A549 (cell line): ENCODE measurements around the gene KCNJ9. TPM values are rescaled to one million over a fixed set of nuclear protein-coding genes. Genes with fewer than 3 reads are reported as not detected.

Experiments
- ATAC-seq, 2 experiments: fragments of 200-7000 bp in 1 of 2; fragments of >200 bp in 1 of 2; cut with Nextera tagmentation in 1 of 2; cut with Tn5 transposase in 1 of 2; 3 replicates each; pipeline versions ENCODE4 v1.8.0 to v1.9.1; 2018 to 2020; ENCODE audit warnings: mild to moderate bottlenecking in 1 of 2, moderate library complexity in 1 of 2
- CTCF ChIA-PET: fragments of 300-600 bp; sonication (Branson Sonifier 250); formaldehyde crosslinking; extraction: SDS; loops from one replicate; lab custom pipeline; 2021; ENCODE audit warnings: antibody characterized with exemption, inconsistent platforms; lab: Yijun Ruan, JAX
- POLR2A ChIA-PET: fragments of 350-600 bp; formaldehyde crosslinking; extraction: SDS; loops from one replicate; lab custom pipeline; 2021; ENCODE audit warnings: antibody characterized with exemption, inconsistent platforms; lab: Yijun Ruan, JAX
- DNase-seq, 2 experiments: peaks; one replicate each; pipeline versions ENCODE4 v3.0.0 to v3.0.0-alpha.2; 2011 to 2016; ENCODE audit warnings: low read depth in 1 of 2, low spot score in 1 of 2
- FAIRE-seq: peaks from 2 replicates; lab custom pipeline; 2011; peaks lifted over from hg19 to GRCh38; lab: Jason Lieb, UNC
- H3K27ac ChIP-seq, 2 experiments: fragments of >200 bp; sonication (Bioruptor Twin); formaldehyde crosslinking; 3 replicates each; pipeline ENCODE4 v1.5.1; 2016 to 2017
- H3K4me1 ChIP-seq: fragments of >200 bp; sonication (Bioruptor Twin); formaldehyde crosslinking; 3 replicates; pipeline ENCODE4 v1.6.1; 2016
- H3K4me2 ChIP-seq: fragments of >200 bp; sonication (Bioruptor Twin); formaldehyde crosslinking; 3 replicates; pipeline ENCODE4 v1.6.1; 2016
- H3K4me3 ChIP-seq: fragments of >200 bp; sonication (Bioruptor Twin); formaldehyde crosslinking; 3 replicates; pipeline ENCODE4 v1.5.1; 2016
- H3K9me3 ChIP-seq: fragments of >200 bp; sonication (Bioruptor Twin); formaldehyde crosslinking; 3 replicates; pipeline ENCODE4 v1.6.1; 2016
- BCL3 ChIP-seq: fragments of >200 bp; sonication (Bioruptor Twin); formaldehyde crosslinking; IDR thresholded peaks from 3 replicates; pipeline ENCODE4 v1.6.1; 2016
- ELK1 ChIP-seq: fragments of 150-350 bp; IDR thresholded peaks from 2 replicates; pipeline ENCODE4 v1.6.1; 2014; ENCODE audit warnings: low read depth, mild to moderate bottlenecking, low read length
- EP300 ChIP-seq, 2 experiments: fragments of >200 bp; sonication (Bioruptor Twin); formaldehyde crosslinking; IDR thresholded peaks; 2 replicates in 1 of 2; 3 replicates in 1 of 2; pipeline ENCODE4 v1.6.1; 2016 to 2017
- GATA3 ChIP-seq: IDR thresholded peaks from 2 replicates; pipeline ENCODE4 v1.6.1; 2012; ENCODE audit warnings: borderline replicate concordance
- HES2 ChIP-seq: fragments of >200 bp; sonication (Bioruptor Twin); formaldehyde crosslinking; IDR thresholded peaks from 2 replicates; pipeline ENCODE4 v1.6.1; 2016
- HMGXB4 ChIP-seq: fragments of 250-450 bp; sonication (Bioruptor Pico); IDR thresholded peaks from 2 replicates; pipeline ENCODE4 v1.5.0; 2021; ENCODE audit warnings: mild to moderate bottlenecking, moderate library complexity, borderline replicate concordance
- HOXB13 ChIP-seq: fragments of 250-450 bp; sonication (Bioruptor Pico); IDR thresholded peaks from 2 replicates; pipeline ENCODE4 v1.5.0; 2020; ENCODE audit warnings: low read depth, mild to moderate bottlenecking, moderate library complexity
- MAFK ChIP-seq: fragments of 450-650 bp; IDR thresholded peaks from 2 replicates; pipeline ENCODE4 v1.6.1; 2014; ENCODE audit not compliant: partially characterized antibody
- MAX ChIP-seq: IDR thresholded peaks from 2 replicates; pipeline ENCODE4 v1.6.1; 2012
- MAZ ChIP-seq: fragments of 150-350 bp; IDR thresholded peaks from 2 replicates; pipeline ENCODE4 v1.6.1; 2014; ENCODE audit warnings: antibody characterized with exemption, low read depth, low read length, borderline replicate concordance
- NPAS2 ChIP-seq: fragments of 250-450 bp; sonication (Bioruptor Pico); IDR thresholded peaks from 2 replicates; pipeline ENCODE4 v1.8.0; 2022; ENCODE audit warnings: mild to moderate bottlenecking, moderate library complexity, borderline replicate concordance
- NR3C1 ChIP-seq: fragments of >200 bp; sonication (Bioruptor Twin); formaldehyde crosslinking; IDR thresholded peaks from 3 replicates; pipeline ENCODE4 v1.6.1; 2017
- PHF8 ChIP-seq: fragments of 200-600 bp; sonication (generic); IDR thresholded peaks from 2 replicates; pipeline ENCODE4 v1.6.1; 2016; ENCODE audit warnings: low read depth, mild to moderate bottlenecking, antibody characterized with exemption, moderate library complexity, borderline replicate concordance
- POLR2A ChIP-seq: IDR thresholded peaks from 2 replicates; pipeline ENCODE4 v1.6.1; 2012; ENCODE audit warnings: mild to moderate bottlenecking, low read length
- RAD21 ChIP-seq, 2 experiments: fragments of >200 bp in 1 of 2; sonication (Bioruptor Twin) in 1 of 2; formaldehyde crosslinking in 1 of 2; IDR thresholded peaks in 1 of 2; conservative IDR thresholded peaks in 1 of 2; 2 replicates in 1 of 2; 3 replicates in 1 of 2; pipeline ENCODE4 v1.6.1; 2012 to 2018; ENCODE audit warnings: inconsistent platforms in 1 of 2
- REST ChIP-seq: fragments of 200-600 bp; sonication (generic); IDR thresholded peaks from 2 replicates; pipeline ENCODE4 v1.6.1; 2016; ENCODE audit warnings: antibody characterized with exemption, mild to moderate bottlenecking, moderate library complexity
- SMC3 ChIP-seq: fragments of >200 bp; sonication (Bioruptor Twin); formaldehyde crosslinking; IDR thresholded peaks from 3 replicates; pipeline ENCODE4 v1.6.1; 2018; ENCODE audit warnings: inconsistent platforms
- TFCP2L1 ChIP-seq: fragments of 250-450 bp; sonication (Bioruptor Pico); IDR thresholded peaks from 2 replicates; pipeline ENCODE4 v1.5.0; 2021; ENCODE audit warnings: mild to moderate bottlenecking
- ZFP36 ChIP-seq: fragments of 450-650 bp; IDR thresholded peaks from 2 replicates; pipeline ENCODE4 v1.6.1; 2014; ENCODE audit warnings: borderline replicate concordance; ENCODE audit not compliant: partially characterized antibody
- ZNF302 ChIP-seq: fragments of 250-450 bp; sonication (Bioruptor Pico); IDR thresholded peaks from 2 replicates; pipeline ENCODE4 v1.9.0; 2021; ENCODE audit warnings: inconsistent platforms, mild to moderate bottlenecking, moderate library complexity
- WGBS: methylation state at CpG from one replicate; pipeline ENCODE4 v1.1.6; 2017; ENCODE audit errors: missing lambda C conversion rate; 5-methylcytosine and 5-hydroxymethylcytosine counted together
- polyA plus RNA-seq, 4 experiments: library from polyadenylated mRNA; depleted of rRNA in 3 of 4; stranded (reverse); fragments of >200 nt; fragmentation: RNase III in 1 of 4; extraction: RNeasy Plus Mini Kit Qiagen cat#74134 plus additional on column Dnase treatment in 1 of 4; gene quantifications; 2 replicates in 3 of 4; 3 replicates in 1 of 4; pipeline ENCODE4 v1.2.3, GENCODE V29; 2011 to 2017

Gene KCNJ9
- polyA plus RNA-seq, 2 of the 4 experiments (the other 2 are of a cell fraction) = not detected

GRCh38 chr1:160127381-160127780 lies 46.0 kb downstream of the KCNJ9 start:
- POLR2A ChIA-PET = no interaction called here
- Histone ChIP-seq H3K27ac (peak overlapping the region; percentile 60 to 85; a peak in 5 of 6 replicates), H3K9me3 (no peaks in the 10 kb centered on the region), H3K4me3 (no peak overlapping the region), H3K4me2 (peak overlapping the region; percentile 49; the same call in 2 of the 3 replicates), H3K4me1 (peaks cover 63% of the 10 kb centered on the region)
- WGBS = 96% methylated on average over 6 of the region's 9 CpGs
- DNase-seq (no peak), FAIRE-seq (no peak), ATAC-seq (no peak)
- TF ChIP-seq HMGXB4 (CRISPR knock-in tag) (no peak), PHF8 (no peak), BCL3 (no peak), ZFP36 (no peak), HOXB13 (CRISPR knock-in tag) (no peak), ZNF302 (no peak), REST (no peak), NPAS2 (CRISPR knock-in tag) (no peak), POLR2A (no peak), MAFK (no peak), RAD21 (conservative IDR thresholded peaks at IDR 0.05 in 1 of 2, IDR thresholded peaks at IDR 0.05 in 1 of 2) (no peak), MAX (no peak), SMC3 (no peak), TFCP2L1 (CRISPR knock-in tag) (no peak), MAZ (no peak), GATA3 (no peak), EP300 (IDR thresholded peaks at IDR 0.05) (no peak), ELK1 (no peak), NR3C1 (no peak), HES2 (no peak)
- CTCF ChIA-PET = interaction anchor here (0.6 to 23.7 kb wide), 3 partner anchors 22 to 164 kb away, joined by 3 to 222 read pairs (median 4); no protein-coding TSS in a partner anchor
